Measurements from ENCODE around the gene PPIL4. TPM values are rescaled to one million over a fixed set of nuclear protein-coding genes. Genes with fewer than 3 reads are reported as not detected.

The PPIL4 gene, protein sequence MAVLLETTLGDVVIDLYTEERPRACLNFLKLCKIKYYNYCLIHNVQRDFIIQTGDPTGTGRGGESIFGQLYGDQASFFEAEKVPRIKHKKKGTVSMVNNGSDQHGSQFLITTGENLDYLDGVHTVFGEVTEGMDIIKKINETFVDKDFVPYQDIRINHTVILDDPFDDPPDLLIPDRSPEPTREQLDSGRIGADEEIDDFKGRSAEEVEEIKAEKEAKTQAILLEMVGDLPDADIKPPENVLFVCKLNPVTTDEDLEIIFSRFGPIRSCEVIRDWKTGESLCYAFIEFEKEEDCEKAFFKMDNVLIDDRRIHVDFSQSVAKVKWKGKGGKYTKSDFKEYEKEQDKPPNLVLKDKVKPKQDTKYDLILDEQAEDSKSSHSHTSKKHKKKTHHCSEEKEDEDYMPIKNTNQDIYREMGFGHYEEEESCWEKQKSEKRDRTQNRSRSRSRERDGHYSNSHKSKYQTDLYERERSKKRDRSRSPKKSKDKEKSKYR
- polyA plus RNA-seq (ENCODE audit: insufficient read length in 10 of 10) = 10 to 100 TPM; 26.7 to 36.9 (median 33.7) TPM
- long read RNA-seq, donor 1, transcript PPIL4-201 (13 exons, 2,232 nt) = major isoform, 6 of 6 reads
- long read RNA-seq, donor 1, partial matches to known transcripts = 0 of 6 reads
- long read RNA-seq, donor 1, other reads (novel, unspliced or antisense) = 0 of 6 reads
- long read RNA-seq, donor 2, partial matches to known transcripts = 0 of 2 reads
- long read RNA-seq, donor 2, other reads (novel, unspliced or antisense) = 0 of 2 reads
- long read RNA-seq, donor 3 = 0 reads
- long read RNA-seq, donor 4, partial matches to known transcripts = 0 of 5 reads
- long read RNA-seq, donor 4, other reads (novel, unspliced or antisense) = 0 of 5 reads
- long read RNA-seq, donor 5, transcript PPIL4-201 (13 exons, 2,232 nt) = major isoform, 9 of 9 reads
- long read RNA-seq, donor 5, partial matches to known transcripts = 0 of 9 reads
- long read RNA-seq, donor 5, other reads (novel, unspliced or antisense) = 0 of 9 reads
- long read RNA-seq, donor 6, transcript PPIL4-201 (13 exons, 2,232 nt) = major isoform, 10 of 10 reads
- long read RNA-seq, donor 6, partial matches to known transcripts = 0 of 10 reads
- long read RNA-seq, donor 6, other reads (novel, unspliced or antisense) = 0 of 10 reads
- long read RNA-seq, donor 7, transcript PPIL4-201 (13 exons, 2,232 nt) = major isoform, 5 of 5 reads
- long read RNA-seq, donor 7, partial matches to known transcripts = 0 of 5 reads
- long read RNA-seq, donor 7, other reads (novel, unspliced or antisense) = 0 of 5 reads
- long read RNA-seq, donor 8, transcript PPIL4-201 (13 exons, 2,232 nt) = major isoform, 6 of 6 reads
- long read RNA-seq, donor 8, partial matches to known transcripts = 0 of 6 reads
- long read RNA-seq, donor 8, other reads (novel, unspliced or antisense) = 0 of 6 reads
- long read RNA-seq, donor 9 = 0 reads

DNA sequence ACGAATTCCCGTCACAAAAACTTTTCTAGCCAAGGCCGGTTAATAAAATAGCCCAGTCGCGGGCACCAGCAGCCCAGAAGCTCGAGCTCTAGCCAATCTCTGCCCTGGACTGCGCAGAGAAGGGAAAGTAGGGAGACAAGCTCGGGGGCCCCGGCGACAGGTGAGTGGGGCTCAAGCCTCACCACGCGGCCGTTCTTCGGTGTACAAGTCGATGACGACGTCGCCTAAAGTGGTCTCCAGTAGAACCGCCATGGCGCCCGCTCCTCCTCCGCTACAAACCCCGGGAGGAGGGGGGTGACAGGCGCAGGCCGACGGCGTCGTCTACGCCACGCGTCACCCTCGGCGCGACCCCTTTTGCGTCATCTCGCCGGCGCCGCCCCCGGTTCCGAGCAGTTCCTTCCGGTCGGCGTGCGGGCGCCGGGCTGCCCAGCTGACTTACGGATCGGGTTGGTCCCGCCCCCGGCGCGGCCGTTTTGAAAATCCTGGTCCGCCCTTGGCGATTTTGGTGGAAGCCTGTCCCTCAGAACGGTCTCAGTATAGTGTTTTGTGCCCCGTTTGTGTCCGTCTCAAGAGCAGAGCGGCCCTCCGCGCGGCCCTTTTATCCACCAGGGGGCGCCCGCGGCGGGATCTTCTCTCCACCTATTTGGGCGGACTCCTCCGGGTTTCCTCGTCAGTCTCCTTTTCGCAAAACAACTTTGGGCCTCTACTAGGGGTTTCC lies at the start of gene PPIL4:
Gene PPIL4, minus strand, starts transcription at position 290 of the 718 bp plus-strand sequence. Its CDS starts 38 bp downstream, at position 252.
- peak; percentile 97 to 99 (median 99) for DNase-seq

DNA sequence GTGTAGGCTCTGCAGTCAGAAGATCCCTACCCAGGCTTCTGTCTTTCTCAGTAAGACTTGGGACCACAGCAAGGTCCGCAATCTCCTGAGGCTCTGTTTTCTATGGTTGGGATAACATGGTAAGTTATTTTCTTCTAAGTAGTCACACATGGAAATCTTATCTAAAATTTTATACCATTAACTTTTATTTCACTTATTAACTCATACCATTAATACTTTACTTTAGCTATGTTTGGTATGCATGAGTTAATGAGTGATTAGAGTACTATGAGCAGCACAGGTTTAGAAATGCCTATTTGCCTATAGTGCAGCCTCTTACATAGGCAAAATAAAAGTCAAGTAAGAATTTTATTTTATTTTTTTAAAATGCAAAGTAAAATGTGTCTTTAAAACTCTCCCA lies 47.6 kb upstream of the PPIL4 start:
- DNase-seq = no peak

DNA sequence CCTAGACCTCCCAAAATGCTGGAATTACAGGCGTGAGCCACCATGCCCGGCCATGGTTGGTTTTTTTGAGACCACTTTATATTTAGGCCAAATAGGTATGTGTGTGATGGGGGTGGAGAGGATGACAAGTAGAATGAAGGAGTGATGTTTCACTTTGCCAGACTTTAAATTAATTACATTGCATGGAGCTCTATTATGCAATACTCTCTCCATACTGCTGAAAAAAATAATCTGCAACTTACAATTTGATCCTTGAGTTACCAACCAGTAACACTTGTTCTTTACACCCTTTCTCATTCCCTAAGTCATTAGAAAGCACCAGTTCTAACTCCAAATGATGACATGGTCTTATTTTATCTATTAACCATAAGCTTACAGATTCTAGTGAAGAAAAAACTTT lies 47.1 kb upstream of the PPIL4 start:
- no peak for DNase-seq

DNA sequence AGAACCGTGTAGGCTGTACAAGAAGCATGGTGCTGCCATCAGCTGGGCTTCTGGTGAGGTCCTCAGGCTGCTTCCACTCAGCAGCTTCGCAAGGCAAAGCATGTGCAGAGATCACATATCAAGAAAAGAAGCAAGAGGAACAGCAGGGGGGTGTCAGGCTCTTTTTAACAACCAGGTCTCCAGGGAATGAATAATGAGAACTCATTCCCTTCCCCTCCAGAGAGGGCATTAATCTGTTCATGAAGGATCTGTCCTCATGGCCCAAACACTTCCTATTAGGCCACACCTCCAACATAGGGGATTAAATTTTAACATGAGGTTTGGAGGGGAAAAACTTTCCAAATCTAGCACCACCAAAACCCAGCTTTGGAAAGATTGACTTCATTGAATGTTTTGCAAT lies 40.3 kb upstream of the PPIL4 start:
- no peak for DNase-seq

DNA sequence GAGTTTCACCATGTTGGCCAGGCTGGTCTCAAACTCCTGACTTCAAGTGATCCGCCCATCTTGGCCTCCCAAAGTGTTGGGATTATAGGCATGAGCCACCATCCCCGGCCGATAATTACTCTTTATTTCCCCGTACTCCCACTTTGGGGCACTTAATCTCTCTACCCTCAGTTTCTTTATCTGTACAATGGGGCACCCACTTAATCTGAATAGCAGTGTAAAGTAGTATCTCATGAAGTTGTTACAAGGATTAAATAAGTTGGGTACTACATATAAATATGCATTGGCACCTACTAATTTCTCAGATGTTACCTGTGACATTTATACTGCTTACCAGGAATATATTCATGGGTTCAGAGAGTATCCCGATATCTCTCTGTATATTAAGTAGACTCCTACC lies 35.5 kb upstream of the PPIL4 start:
- no peak for DNase-seq

DNA sequence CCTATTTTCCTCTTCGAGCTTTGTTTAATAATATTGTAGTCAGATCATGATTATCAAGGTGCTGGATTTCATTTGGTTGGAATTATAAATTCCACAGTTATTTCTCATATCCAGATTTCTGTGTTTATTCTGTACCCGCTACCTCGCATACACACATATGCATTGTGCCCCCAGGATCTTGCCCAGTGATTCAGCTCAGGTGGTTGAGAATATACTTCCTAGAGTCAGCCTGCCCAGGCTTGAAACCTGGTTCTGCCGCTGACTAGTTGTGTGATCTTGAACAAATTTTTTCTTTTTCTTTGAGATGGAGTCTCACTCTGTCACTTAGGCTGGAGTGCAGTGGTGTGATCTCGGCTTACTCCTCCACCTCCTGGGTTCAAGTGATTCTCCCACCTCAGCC lies 35.0 kb upstream of the PPIL4 start:
- DNase-seq = no peak

DNA sequence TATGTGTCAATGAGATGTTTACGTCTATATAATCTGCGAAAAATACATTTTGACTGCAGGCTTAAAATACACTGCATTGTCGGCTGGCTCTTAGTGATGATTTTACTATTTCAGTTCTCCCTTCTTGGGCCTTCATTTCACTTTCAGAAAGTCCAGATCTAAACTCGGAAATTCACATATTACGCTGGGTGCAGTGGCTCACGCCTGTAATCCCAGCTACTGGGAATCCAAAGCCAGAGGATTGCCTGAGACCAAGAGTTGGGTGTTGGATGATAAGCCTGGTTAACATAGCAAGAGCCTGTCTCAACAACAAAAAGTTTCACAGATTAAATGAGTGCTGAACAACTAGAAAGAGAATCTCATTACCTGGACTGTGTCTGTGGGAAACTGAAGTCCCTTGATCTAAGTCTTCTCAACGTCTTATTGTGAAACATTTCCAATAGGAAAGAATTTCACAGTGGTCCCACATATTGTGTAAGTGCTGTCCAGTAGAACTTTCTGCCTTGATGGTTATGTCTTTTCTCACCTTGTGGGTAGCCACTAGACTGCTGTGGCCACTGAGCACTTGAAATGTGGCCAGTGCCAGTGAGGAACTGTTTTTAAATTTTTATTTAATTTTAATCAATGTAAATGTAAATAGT lies 22.2 kb upstream of the PPIL4 start:
- DNase-seq = no peak

DNA sequence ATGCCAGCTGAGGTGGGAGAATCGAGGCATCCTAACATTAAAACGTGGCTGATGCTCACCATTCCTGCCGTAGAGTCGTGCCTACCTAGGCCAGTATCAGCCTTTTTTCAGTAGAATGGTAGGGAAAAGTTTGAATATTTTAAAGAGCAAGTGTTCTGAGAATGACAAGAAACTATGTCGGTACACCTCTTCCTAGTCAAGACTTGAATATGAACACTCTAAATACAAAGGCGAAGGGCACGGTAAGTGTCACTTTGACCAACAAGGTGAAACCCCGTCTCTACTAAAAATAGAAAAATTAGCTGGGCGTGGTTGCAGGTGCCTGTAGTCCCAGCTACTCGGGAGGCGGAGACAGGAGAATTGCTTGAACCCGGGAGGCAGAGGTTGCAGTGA lies 21.3 kb upstream of the PPIL4 start:
- DNase-seq = no peak

DNA sequence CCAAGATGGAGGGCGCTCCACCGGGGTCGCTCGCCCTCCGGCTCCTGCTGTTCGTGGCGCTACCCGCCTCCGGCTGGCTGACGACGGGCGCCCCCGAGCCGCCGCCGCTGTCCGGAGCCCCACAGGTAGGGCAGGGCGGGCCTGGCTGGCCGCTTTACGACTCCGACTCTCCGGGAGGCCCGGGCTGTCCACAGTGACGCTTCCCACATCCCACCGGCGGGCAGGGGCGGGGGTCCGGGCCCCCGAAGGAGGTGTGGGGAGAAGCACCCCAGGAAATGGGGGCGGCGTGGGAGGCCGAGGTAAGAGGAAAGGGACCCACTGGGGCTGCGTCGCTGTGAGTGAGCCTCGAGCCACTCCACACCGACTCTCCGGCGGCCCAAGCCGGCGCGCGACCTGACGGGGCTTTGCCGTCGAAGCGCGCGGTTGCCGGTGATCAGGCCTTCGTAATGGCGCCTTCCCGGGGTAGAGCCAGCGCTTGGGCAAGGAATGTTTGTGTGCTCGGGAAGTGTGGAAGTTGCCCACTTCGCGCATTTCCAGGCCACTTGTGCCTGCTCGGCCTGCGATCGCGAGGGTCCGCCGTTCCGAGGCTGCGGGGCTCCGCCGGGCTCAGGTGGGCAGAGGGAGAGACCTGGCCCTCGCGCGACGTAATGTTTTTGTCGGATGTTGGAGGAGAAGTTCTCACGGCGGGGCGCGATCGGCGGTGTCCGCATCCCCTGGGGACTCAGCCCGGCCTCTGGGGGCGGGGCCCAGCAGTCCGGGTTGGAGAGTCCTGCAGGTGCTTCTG lies 20.8 kb upstream of the PPIL4 start:
- DNase-seq = peak; percentile 11 to 91 (median 39)

DNA sequence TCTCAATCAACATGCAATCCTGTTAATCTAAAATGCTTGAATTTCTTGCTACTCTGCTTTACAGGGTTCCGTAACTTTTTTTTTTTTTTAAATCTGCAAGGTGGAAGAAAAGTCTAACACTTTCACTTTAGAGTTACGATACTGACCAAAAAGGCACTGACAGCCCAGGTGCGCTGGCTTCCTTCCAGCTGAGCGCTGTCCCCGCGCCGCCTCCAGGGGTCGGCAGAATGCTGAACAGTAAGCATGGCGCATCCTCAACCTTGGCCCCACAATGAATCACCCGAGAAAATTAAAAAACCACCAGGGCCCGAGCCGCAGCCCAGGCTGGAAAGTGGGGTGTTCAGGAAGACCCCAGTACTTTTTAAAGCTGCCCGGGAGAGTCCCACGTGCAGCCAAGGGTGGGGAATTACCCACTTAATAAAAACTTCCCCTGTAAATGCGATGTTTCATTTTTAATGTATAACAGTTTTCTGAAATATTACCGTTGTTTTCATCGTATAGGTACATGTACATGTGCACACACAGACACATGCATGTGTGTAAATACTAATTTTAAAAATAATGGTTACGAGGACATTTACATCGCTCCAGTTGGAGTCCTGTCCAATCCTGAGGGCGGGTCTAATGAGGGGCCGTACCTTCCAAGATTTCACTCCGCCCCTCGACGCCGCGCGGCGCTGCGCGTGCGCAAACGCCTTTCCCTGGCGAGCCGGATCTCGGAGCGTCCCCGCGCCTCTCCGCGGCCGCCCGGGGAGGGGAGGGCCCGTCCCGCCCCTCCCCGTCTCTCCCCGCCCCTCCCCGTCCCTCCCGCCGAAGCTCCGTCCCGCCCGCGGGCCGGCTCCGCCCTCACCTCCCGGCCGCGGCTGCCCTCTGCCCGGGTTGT lies 19.9 kb upstream of the PPIL4 start, which contains the start of gene GINM1:
Gene GINM1, plus strand, starts transcription at position 849 of the 883 bp plus-strand sequence. CDS start 40 bp downstream, outside the sequence.
- peak; percentile 95 to 99 (median 98) for DNase-seq

DNA sequence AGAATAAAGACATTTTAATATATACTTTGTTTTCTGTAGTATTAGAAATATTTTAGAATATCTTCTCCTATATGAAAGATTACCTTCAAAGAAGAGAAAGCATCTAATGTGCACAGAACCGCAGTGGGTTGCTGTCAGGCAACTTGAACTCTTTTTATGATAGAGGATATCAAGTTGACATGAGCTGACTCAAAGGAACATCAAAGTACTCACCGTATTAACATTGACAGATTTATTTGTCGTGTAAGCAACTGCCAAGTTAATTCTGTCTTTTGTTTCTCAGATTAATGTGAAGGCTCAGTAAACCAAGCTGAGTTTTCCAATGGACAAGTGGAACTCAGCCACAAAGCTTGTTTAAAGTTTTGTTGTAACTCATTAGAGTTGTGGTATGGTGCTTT lies 18.1 kb upstream of the PPIL4 start:
- DNase-seq = no peak

DNA sequence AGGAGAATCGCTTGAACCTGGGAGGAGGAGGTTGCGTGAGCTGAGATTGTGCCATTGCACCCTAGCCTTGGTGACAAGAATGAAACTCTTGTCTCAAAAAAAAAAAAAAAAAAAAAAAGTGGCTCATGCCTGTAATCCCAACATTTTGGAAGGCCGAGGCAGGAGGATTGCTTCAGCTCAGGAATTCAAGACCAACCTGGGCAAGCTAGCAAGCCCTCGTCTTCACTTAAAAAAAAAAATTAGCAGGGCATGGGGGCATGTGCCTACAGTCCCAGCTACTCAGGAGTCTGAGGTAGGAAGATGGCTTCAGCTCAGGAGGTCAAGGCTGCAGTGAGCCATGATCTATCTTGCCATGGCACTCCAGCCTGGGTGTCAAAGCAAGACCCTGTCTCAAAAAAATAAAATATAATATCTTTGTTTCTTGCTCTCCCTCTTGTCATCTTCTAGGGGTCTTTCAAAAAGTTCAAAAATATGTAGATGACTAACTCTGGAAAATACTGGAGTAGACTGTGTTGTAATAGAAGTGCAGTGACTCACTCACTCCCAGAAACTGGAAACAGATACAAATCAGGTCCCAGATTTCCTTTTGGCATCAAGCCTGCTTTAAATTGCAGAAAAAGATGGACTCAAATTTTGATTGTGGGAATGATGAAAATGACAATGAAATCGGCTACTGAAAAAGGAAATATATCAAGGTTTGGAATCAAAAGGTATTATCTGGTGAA lies 17.5 kb upstream of the PPIL4 start:
- peak in 1 of 3 donors; percentile 66 for DNase-seq

DNA sequence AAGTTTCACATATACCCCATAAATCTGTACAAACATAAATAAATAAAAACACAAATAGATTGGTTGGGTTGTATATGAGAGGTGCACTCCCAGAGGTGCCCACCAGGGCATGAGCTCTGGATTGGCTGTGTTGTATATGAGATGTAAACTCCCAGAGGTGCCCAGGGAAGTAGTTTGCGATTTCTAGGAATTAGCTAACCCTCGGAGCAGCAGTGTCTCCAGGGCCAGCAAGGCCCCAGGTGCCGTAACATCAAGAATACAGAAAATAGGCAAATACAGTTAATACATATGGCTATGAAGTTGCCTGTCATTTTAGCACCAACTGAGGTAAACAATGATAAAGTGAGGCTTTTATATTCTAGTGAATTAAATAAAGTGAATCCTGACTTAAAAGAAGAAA lies 14.9 kb upstream of the PPIL4 start:
- no peak for DNase-seq

DNA sequence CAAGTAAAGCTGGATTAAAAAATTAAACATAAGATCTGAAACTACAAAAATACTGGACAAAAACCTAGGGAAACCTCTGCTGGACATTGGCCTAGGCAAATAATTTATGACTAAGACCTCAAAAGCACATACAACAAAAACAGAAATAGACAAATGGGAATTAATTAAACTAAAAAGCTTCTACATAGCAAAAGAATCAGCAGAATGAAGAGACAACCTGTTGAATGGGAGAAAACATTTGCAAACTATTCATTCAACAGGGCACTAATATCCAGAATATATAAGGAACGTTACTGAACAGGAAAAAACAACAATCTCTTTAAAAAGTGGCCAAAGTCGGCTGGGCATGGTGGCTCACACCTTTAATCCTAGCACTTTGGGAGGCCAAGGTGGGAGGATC lies 13.5 kb upstream of the PPIL4 start:
- no peak for DNase-seq

DNA sequence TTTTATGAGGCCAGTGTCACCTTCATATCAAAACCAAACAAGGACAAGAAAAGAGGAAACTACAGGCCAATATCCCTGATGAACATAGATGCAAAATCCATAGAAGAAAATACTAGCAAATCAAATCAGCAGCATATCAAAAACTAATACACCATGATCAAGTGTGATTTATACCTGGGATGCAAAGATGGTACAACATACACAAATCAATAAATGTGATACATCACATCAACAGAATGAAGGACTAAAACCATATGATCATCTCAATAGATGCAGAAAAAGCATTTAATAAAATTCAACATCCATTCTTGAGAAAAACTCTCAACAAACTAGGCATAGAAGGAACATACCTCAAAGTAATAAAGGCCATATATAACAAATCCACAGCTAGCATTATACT lies 12.2 kb upstream of the PPIL4 start:
- no peak for DNase-seq

DNA sequence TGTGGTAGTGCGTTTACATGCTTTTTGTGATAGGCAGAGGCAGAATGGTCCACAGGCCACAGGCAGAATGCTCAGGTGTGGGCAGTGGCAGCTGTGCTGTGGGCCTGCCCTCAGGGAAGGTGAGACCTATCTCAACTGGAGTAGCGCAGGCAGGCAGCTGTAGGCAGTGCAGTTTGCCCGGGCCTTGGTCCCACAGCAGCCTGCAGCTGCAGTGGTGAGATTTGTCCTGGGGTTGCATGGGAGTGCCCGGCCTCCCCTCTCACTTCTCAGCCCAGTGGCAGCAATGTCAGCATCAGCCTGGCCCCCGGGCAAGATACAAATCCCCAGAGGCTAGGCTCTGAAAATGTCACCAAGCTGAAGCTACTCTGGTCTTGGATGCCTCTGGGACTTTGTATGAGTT lies 6.1 kb upstream of the PPIL4 start:
- no peak for DNase-seq

DNA sequence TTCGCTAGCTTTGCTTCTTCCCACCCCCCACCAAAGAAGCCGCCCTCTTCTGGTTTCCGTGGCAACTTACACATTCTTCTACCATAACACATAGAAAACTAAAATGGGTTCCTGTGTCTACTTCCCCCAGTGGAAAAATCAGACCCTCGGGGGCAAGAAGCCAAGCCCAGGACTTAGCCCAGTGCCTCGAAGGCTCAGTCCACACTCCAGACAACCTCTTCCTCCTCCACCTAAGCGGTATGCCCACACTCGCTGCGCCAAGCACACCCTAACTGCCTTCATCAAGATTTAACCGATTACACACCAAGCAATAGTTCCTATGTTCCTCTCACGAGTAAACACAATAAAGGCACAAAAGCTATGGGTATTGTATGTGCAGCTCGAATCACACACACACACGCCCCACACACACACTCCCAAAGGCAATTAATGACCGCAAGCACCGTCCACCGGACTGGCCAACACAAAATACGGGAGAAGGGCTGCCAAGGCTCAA lies 537 bp downstream of the PPIL4 start:
- peak; percentile 49 to 89 (median 76) for DNase-seq
